OCI-LY1 (cell line): ENCODE measurements around the gene PRKCA.

Source experiments
- H2AFZ ChIP-seq: fragments of 200-600 bp; sonication (generic), shearing (Covaris generic); 2 replicates; pipeline ENCODE4 v1.6.0; 2014; ENCODE audit warnings: antibody characterized with exemption, mild to moderate bottlenecking, low read length
- H3F3A ChIP-seq: fragments of 200-600 bp; sonication (generic), shearing (Covaris generic); 2 replicates; pipeline ENCODE4 v1.6.0; 2014; ENCODE audit warnings: mild to moderate bottlenecking, antibody characterized with exemption, low read length, moderate library complexity; ENCODE audit not compliant: insufficient read depth
- H3K27ac ChIP-seq: fragments of 200-600 bp; sonication (generic); 2 replicates; pipeline ENCODE4 v1.5.1; 2014; ENCODE audit warnings: low read length, mixed run types, mild to moderate bottlenecking, low read depth; ENCODE audit not compliant: poor library complexity, severe bottlenecking
- H3K27me3 ChIP-seq: fragments of 200-600 bp; sonication (generic); 2 replicates; pipeline ENCODE4 v1.6.0; 2014; ENCODE audit warnings: antibody characterized with exemption, mild to moderate bottlenecking, low read length, moderate library complexity; ENCODE audit not compliant: insufficient read depth
- H3K36me3 ChIP-seq: fragments of 200-600 bp; sonication (generic); 2 replicates; pipeline ENCODE4 v1.6.1; 2014; ENCODE audit warnings: mild to moderate bottlenecking, antibody characterized with exemption, low read length, moderate library complexity, mixed read lengths; ENCODE audit not compliant: insufficient read depth
- H3K4me1 ChIP-seq: fragments of 200-600 bp; sonication (generic); 2 replicates; pipeline ENCODE4 v1.5.1; 2014; ENCODE audit warnings: mild to moderate bottlenecking, low read length, moderate library complexity; ENCODE audit not compliant: insufficient read depth, severe bottlenecking
- H3K4me2 ChIP-seq: fragments of 200-600 bp; sonication (generic), shearing (Covaris generic); 2 replicates; pipeline ENCODE4 v1.6.1; 2014; ENCODE audit warnings: low read length
- H3K4me3 ChIP-seq: fragments of 200-600 bp; sonication (generic); 2 replicates; pipeline ENCODE4 v1.5.1; 2014; ENCODE audit warnings: low read length, low read depth, mild to moderate bottlenecking, mixed read lengths; ENCODE audit not compliant: poor library complexity, severe bottlenecking
- H3K79me2 ChIP-seq: fragments of 200-600 bp; shearing (Covaris generic); 2 replicates; pipeline ENCODE4 v1.6.1; 2016; ENCODE audit warnings: mixed run types, low read length, mixed read lengths; ENCODE audit not compliant: insufficient read depth
- H3K9ac ChIP-seq: fragments of 200-600 bp; sonication (generic), shearing (Covaris generic); 2 replicates; pipeline ENCODE4 v1.6.1; 2014; ENCODE audit warnings: mild to moderate bottlenecking, low read length, mixed read lengths
- H3K9me2 ChIP-seq: fragments of 200-600 bp; sonication (generic), shearing (Covaris generic); 2 replicates; pipeline ENCODE4 v1.6.1; 2014; ENCODE audit warnings: low read depth, mild to moderate bottlenecking, low read length, mixed read lengths
- H3K9me3 ChIP-seq: fragments of 200-600 bp; shearing (Covaris generic); 2 replicates; pipeline ENCODE4 v1.6.1; 2014; ENCODE audit warnings: low read length, mixed read lengths
- H4K20me1 ChIP-seq: fragments of 200-600 bp; sonication (generic), shearing (Covaris generic); 2 replicates; pipeline ENCODE4 v1.6.0; 2016; ENCODE audit warnings: mild to moderate bottlenecking, low read length; ENCODE audit not compliant: insufficient read depth
- EZH2 ChIP-seq: fragments of 200-600 bp; sonication (generic), shearing (Covaris generic); IDR thresholded peaks from 2 replicates; pipeline ENCODE4 v1.8.0; 2017; ENCODE audit warnings: borderline replicate concordance, mixed run types, mild to moderate bottlenecking, antibody characterized with exemption, low read length, moderate library complexity, mixed read lengths
- TF ChIP-seq, protein P1 (sequence below): fragments of 200-600 bp; sonication (generic), shearing (Covaris generic); IDR thresholded peaks from 2 replicates; pipeline ENCODE4 v1.5.1; 2017; ENCODE audit warnings: mild to moderate bottlenecking, antibody characterized with exemption, low read length, moderate library complexity, mixed read lengths

The PRKCA gene

DNA sequence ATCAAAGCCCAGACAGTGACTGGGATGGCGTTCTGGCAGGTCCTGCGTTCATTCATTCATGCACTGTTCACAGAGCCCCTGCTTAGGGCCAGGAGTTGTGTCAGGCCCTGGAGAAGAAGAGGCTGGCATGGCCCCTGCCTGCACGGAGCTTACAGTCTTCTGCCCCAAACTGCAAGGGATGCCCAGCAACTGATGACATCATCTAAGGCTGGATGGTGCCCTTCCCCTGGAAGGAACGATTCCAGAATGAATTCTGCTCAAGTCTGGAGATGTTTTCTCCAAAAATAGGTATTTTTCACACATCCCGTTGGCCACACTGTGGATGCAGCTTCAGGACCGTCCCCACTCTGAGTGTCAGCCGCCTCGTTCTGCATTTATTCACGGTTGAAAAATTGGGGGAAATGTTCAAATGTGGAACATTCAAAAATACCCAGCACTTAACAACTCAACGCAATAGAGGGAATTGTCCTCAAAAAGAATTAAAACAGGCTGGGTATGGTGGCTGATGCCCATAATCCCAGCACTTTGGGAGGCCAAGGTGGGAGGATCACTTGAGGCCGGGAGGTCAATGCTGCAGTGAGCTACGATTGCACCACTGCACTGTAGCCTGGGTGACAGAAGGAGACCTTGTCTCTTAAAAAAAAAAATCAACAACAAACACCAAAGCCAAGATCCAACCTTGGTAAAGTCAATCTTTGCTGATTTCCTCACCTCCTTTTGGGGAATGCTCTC is 508.7 kb downstream of the PRKCA start:
- Histone ChIP-seq H3K4me1 (peaks cover 43% of the 10 kb centered on the region), H3K4me3 (no peak overlapping the region), H3K9me2 (no peaks in the 10 kb centered on the region), H3K9me3 (no peaks in the 10 kb centered on the region), H3K36me3 (no peaks in the 10 kb centered on the region), H3K27me3 (no peaks in the 10 kb centered on the region), H2AFZ (no peak overlapping the region), H3F3A (no peaks in the 10 kb centered on the region), H3K4me2 (no peak overlapping the region), H4K20me1 (no peaks in the 10 kb centered on the region), H3K79me2 (no peaks in the 10 kb centered on the region), H3K9ac (no peak overlapping the region), H3K27ac (no peak overlapping the region)
- TF ChIP-seq, protein P1, sequence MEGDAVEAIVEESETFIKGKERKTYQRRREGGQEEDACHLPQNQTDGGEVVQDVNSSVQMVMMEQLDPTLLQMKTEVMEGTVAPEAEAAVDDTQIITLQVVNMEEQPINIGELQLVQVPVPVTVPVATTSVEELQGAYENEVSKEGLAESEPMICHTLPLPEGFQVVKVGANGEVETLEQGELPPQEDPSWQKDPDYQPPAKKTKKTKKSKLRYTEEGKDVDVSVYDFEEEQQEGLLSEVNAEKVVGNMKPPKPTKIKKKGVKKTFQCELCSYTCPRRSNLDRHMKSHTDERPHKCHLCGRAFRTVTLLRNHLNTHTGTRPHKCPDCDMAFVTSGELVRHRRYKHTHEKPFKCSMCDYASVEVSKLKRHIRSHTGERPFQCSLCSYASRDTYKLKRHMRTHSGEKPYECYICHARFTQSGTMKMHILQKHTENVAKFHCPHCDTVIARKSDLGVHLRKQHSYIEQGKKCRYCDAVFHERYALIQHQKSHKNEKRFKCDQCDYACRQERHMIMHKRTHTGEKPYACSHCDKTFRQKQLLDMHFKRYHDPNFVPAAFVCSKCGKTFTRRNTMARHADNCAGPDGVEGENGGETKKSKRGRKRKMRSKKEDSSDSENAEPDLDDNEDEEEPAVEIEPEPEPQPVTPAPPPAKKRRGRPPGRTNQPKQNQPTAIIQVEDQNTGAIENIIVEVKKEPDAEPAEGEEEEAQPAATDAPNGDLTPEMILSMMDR = no peak
- TF ChIP-seq EZH2 = no peak

GRCh38 chr17:66811683-66812054 is 509.3 kb downstream of the PRKCA start:
- Histone ChIP-seq H3K79me2 (no peaks in the 10 kb centered on the region), H3F3A (no peaks in the 10 kb centered on the region), H3K9me2 (no peaks in the 10 kb centered on the region), H3K36me3 (no peaks in the 10 kb centered on the region), H3K4me3 (no peak overlapping the region), H3K9me3 (no peaks in the 10 kb centered on the region), H3K4me2 (no peak overlapping the region), H2AFZ (no peak overlapping the region), H3K27me3 (no peaks in the 10 kb centered on the region), H3K4me1 (peaks cover 38% of the 10 kb centered on the region), H3K9ac (no peak overlapping the region), H4K20me1 (no peaks in the 10 kb centered on the region), H3K27ac (no peak overlapping the region)
- TF ChIP-seq, protein P1 = no peak
- TF ChIP-seq EZH2 = no peak

- Histone ChIP-seq H3K27me3 (no peaks in the 10 kb centered on the region), H3K79me2 (no peaks in the 10 kb centered on the region), H3F3A (no peaks in the 10 kb centered on the region), H3K9me3 (0 out of 2 replicates have a peak, but pooled peaks cover 3% of the 10 kb centered on the region), H3K4me2 (no peak overlapping the region), H3K36me3 (no peaks in the 10 kb centered on the region), H3K4me3 (no peak overlapping the region), H3K27ac (no peak overlapping the region), H3K4me1 (peaks cover 29% of the 10 kb centered on the region), H3K9ac (no peak overlapping the region), H3K9me2 (no peaks in the 10 kb centered on the region), H2AFZ (no peak overlapping the region), H4K20me1 (no peaks in the 10 kb centered on the region)
- TF ChIP-seq EZH2 = no peak
- TF ChIP-seq, protein P1 = no peak
Observed at GRCh38 chr17:66812571-66812970, 510.2 kb downstream of the PRKCA start.
